HepG2 (cell line): Measurements from ENCODE around the gene DOCK3. TPM values are rescaled to one million over a fixed set of nuclear protein-coding genes. Genes with fewer than 3 reads are reported as not detected.

Source experiments
- ATAC-seq: fragments of 200-7000 bp; cut with Tn5 transposase; 3 replicates; pipeline ENCODE4 v1.9.1; 2020; ENCODE audit warnings: mild to moderate bottlenecking, moderate library complexity
- BruUV-seq: library from RNA; stranded (reverse); fragments of 400-500 nt; replicated peaks from 2 replicates; lab custom pipeline; 2021; lab: Mats Ljungman, UMichigan
- CTCF ChIA-PET: fragments of 300-600 bp; formaldehyde crosslinking; extraction: SDS; loops from one replicate; lab custom pipeline; 2021; ENCODE audit warnings: low total read pairs, inconsistent platforms, low intra/inter-chr PET ratio; lab: Yijun Ruan, JAX
- POLR2A ChIA-PET: fragments of 350-600 bp; sonication (Branson Sonifier 250); formaldehyde crosslinking; loops from one replicate; lab custom pipeline; 2020; ENCODE audit warnings: antibody characterized with exemption, inconsistent platforms; lab: Yijun Ruan, JAX
- DNase-seq: peaks from one replicate; pipeline ENCODE4 v3.0.0-alpha.2; 2015; ENCODE audit warnings: low spot score
- FAIRE-seq: peaks from 3 replicates; lab custom pipeline; 2011; peaks lifted over from hg19 to GRCh38; lab: Jason Lieb, UNC
- H2AFZ ChIP-seq: one replicate; pipeline ENCODE4 v1.6.1; 2011; ENCODE audit warnings: low read length, inconsistent platforms
- H3K27ac ChIP-seq: fragments of 300-600 bp; 3 replicates; pipeline ENCODE4 v1.8.0; 2011; ENCODE audit warnings: mixed run types, mild to moderate bottlenecking, mixed read lengths, low read length, inconsistent platforms; ENCODE audit not compliant: insufficient read depth; ENCODE audit errors: extremely low read length
- H3K27me3 ChIP-seq, 2 experiments: fragments of 200-600 bp in 1 of 2; 2 replicates in 1 of 2; 3 replicates in 1 of 2; pipeline versions ENCODE4 v1.6.0 to v1.8.0; 2011; ENCODE audit warnings: low read length in 2 of 2, mild to moderate bottlenecking in 2 of 2, moderate library complexity in 2 of 2, inconsistent platforms in 1 of 2; ENCODE audit not compliant: insufficient read depth in 2 of 2, control insufficient read depth in 1 of 2
- H3K36me3 ChIP-seq, 2 experiments: fragments of 200-600 bp in 1 of 2; replicated peaks in 1 of 2; 2 replicates in 1 of 2; 3 replicates in 1 of 2; pipeline versions ENCODE4 v1.5.1 to v1.8.0; 2011; ENCODE audit warnings: low read length in 2 of 2, inconsistent platforms in 1 of 2; ENCODE audit not compliant: insufficient read depth in 2 of 2, control insufficient read depth in 1 of 2
- H3K4me1 ChIP-seq: 2 replicates; pipeline ENCODE4 v1.5.1; 2012; ENCODE audit warnings: low read length, inconsistent platforms; ENCODE audit not compliant: insufficient read depth
- H3K4me2 ChIP-seq: 2 replicates; pipeline ENCODE4 v1.6.0; 2011; ENCODE audit warnings: low read depth, low read length, inconsistent platforms
- H3K4me3 ChIP-seq, 3 experiments: fragments of 200-600 bp in 1 of 3; sonication (generic), shearing (Covaris generic) in 1 of 3; replicated peaks in 1 of 3; 2 replicates each; pipeline ENCODE4 v1.5.1; 2011 to 2016; ENCODE audit warnings: low read length in 3 of 3, inconsistent platforms in 2 of 3, low read depth in 2 of 3, mild to moderate bottlenecking in 2 of 3, control low read depth in 1 of 3, mixed read lengths in 1 of 3; ENCODE audit not compliant: insufficient read depth in 1 of 3
- H3K79me2 ChIP-seq: one replicate; pipeline ENCODE4 v1.6.1; 2011; ENCODE audit warnings: low read length, inconsistent platforms; ENCODE audit not compliant: insufficient read depth
- H3K9ac ChIP-seq: 2 replicates; pipeline ENCODE4 v1.6.0; 2011; ENCODE audit warnings: mild to moderate bottlenecking, low read depth, low read length, inconsistent platforms; ENCODE audit not compliant: insufficient read depth
- H3K9me3 ChIP-seq: 2 replicates; pipeline ENCODE4 v1.5.1; 2012; ENCODE audit warnings: mild to moderate bottlenecking, low read length
- H4K20me1 ChIP-seq: 2 replicates; pipeline ENCODE4 v1.6.0; 2011; ENCODE audit warnings: inconsistent platforms, mild to moderate bottlenecking, low read length, moderate library complexity; ENCODE audit not compliant: insufficient read depth
- FOXC1 ChIP-seq: sonication (generic); formaldehyde crosslinking; IDR thresholded peaks from 2 replicates; pipeline ENCODE4 v1.8.0; 2022; ENCODE audit warnings: mild to moderate bottlenecking, missing genetic modification reagents, borderline replicate concordance
- KDM5A ChIP-seq: fragments of 200-600 bp; sonication (generic); IDR thresholded peaks from 2 replicates; pipeline ENCODE4 v1.7.0; 2018; ENCODE audit warnings: antibody characterized with exemption, mild to moderate bottlenecking, low read length, borderline replicate concordance
- MBD4 ChIP-seq: IDR thresholded peaks from 2 replicates; pipeline ENCODE4 v1.6.1; 2012; ENCODE audit warnings: low read length, inconsistent platforms, borderline replicate concordance
- MEF2D ChIP-seq: sonication (generic); formaldehyde crosslinking; IDR thresholded peaks from 2 replicates; pipeline ENCODE4 v1.5.1; 2020; ENCODE audit warnings: mild to moderate bottlenecking, missing genetic modification reagents
- RFX1 ChIP-seq: fragments of 450-650 bp; IDR thresholded peaks from 2 replicates; pipeline ENCODE4 v1.6.1; 2017
- ZBTB25 ChIP-seq: IDR thresholded peaks from 2 replicates; pipeline ENCODE4 v1.6.1; 2018; ENCODE audit warnings: missing genetic modification reagents
- ZIK1 ChIP-seq: sonication (generic); formaldehyde crosslinking; IDR thresholded peaks from 2 replicates; pipeline ENCODE4 v1.5.0; 2020; ENCODE audit warnings: mild to moderate bottlenecking, low read depth, missing genetic modification reagents, borderline replicate concordance
- ZNF564 ChIP-seq: sonication (generic); formaldehyde crosslinking; IDR thresholded peaks from 2 replicates; pipeline ENCODE4 v1.8.1; 2023; ENCODE audit warnings: mild to moderate bottlenecking, missing genetic modification reagents
- ZNF605 ChIP-seq: sonication (generic); formaldehyde crosslinking; IDR thresholded peaks from 2 replicates; pipeline ENCODE4 v1.8.0; 2022; ENCODE audit warnings: mild to moderate bottlenecking, missing genetic modification reagents
- ZNF670 ChIP-seq: sonication (generic); formaldehyde crosslinking; IDR thresholded peaks from 2 replicates; pipeline ENCODE4 v1.8.0; 2022; ENCODE audit warnings: mild to moderate bottlenecking, missing genetic modification reagents, borderline replicate concordance
- ZNF709 ChIP-seq: sonication (generic); formaldehyde crosslinking; IDR thresholded peaks from 2 replicates; pipeline ENCODE4 v1.5.0; 2020; ENCODE audit warnings: mild to moderate bottlenecking, missing genetic modification reagents
- ZNF737 ChIP-seq: sonication (generic); formaldehyde crosslinking; IDR thresholded peaks from 2 replicates; pipeline ENCODE4 v1.5.0; 2020; ENCODE audit warnings: missing genetic modification reagents, mild to moderate bottlenecking, borderline replicate concordance
- WGBS: methylation state at CpG from one replicate; pipeline ENCODE4 v1.1.6; 2017; ENCODE audit warnings: low lambda C conversion rate; 5-methylcytosine and 5-hydroxymethylcytosine counted together
- in situ Hi-C: cut with HindIII; loops from 2 replicates; pipeline ENCODE4 v1.10.0; 2017; ENCODE audit warnings: low pct_unique_long_range_greater_than_20kb; ENCODE audit not compliant: extremely low pct_ligation_motif_present
- intact Hi-C: fragments of 100-400 bp; cut with micrococcal nuclease; formaldehyde crosslinking; loops from one replicate; pipeline ENCODE4 v1.10.0; 2022; ENCODE audit not compliant: unreplicated experiment
- polyA plus RNA-seq, 8 experiments: library from polyadenylated mRNA; depleted of rRNA in 3 of 8; stranded (reverse) in 7 of 8; unstranded in 1 of 8; fragments of >200 nt; fragmentation: Illumina TruSeq in 4 of 8; extraction: Trizol in 4 of 8; gene quantifications; 2 replicates each; pipeline versions ENCODE4 v1.2.1 to v1.2.3, GENCODE V29; 2011 to 2016; ENCODE audit warnings: low read depth in 4 of 8, missing spikeins in 1 of 8, mixed read lengths in 1 of 8; ENCODE audit not compliant: insufficient read depth in 1 of 8
- total RNA-seq, 5 experiments: library from RNA; depleted of rRNA; stranded (reverse); fragments of >200 nt; fragmentation: Illumina TruSeq; extraction: Trizol; gene quantifications; 2 replicates each; pipeline ENCODE4 v1.2.3, GENCODE V29; 2016; ENCODE audit warnings: low read depth in 1 of 5

The DOCK3 gene
- total and polyA plus RNA-seq, 2 of the 13 experiments (the other 11 are each of a cell fraction or from before 2014, with no cell fraction given), result not detected

GRCh38 chr3:51216291-51216690 lies 541.6 kb downstream of the DOCK3 start:
- in situ Hi-C loops, result no loop called here
- DNase-seq (no peak), ATAC-seq (no peak), FAIRE-seq (no peak)
- CTCF ChIA-PET, result no interaction called here
- Histone ChIP-seq H3K4me2 (no peak overlapping the region), H4K20me1 (no peaks in the 10 kb centered on the region), H3K27me3 (no peaks in the 10 kb centered on the region), H3K79me2 (no peaks in the 10 kb centered on the region), H3K4me1 (no peaks in the 10 kb centered on the region), H3K36me3 (no peaks in the 10 kb centered on the region), H3K4me3 (no peak overlapping the region), H3K27ac (no peak overlapping the region), H2AFZ (no peak overlapping the region), H3K9ac (no peak overlapping the region), H3K9me3 (no peaks in the 10 kb centered on the region)
- BruUV-seq, result no TSS peak
- POLR2A ChIA-PET, result no interaction called here
- WGBS, result 0% methylated on average over 2 of the region's 2 CpGs
- no peak for TF ChIP-seq FOXC1 (CRISPR knock-in tag)
- no peak for TF ChIP-seq ZNF605 (CRISPR knock-in tag)
- no peak for TF ChIP-seq ZNF709 (CRISPR knock-in tag)
- TF ChIP-seq ZBTB25 (CRISPR knock-in tag), result no peak
- TF ChIP-seq MBD4, result no peak
- no peak for TF ChIP-seq KDM5A
- TF ChIP-seq MEF2D (CRISPR knock-in tag), result no peak
- TF ChIP-seq ZIK1, result no peak
- TF ChIP-seq RFX1, result no peak
- no peak for TF ChIP-seq ZNF670 (CRISPR knock-in tag)
- TF ChIP-seq ZNF737 (CRISPR knock-in tag), result no peak
- TF ChIP-seq ZNF564 (CRISPR knock-in tag), result no peak
- intact Hi-C loops, result no loop called here
